DLD1 (cell line): Measurements from ENCODE around the gene DSCAML1.

Source experiments
- in situ Hi-C: cut with HindIII; loops from 2 replicates; pipeline ENCODE4 v1.10.0; 2017; ENCODE audit warnings: low sequenced_read_pairs

The DSCAML1 gene

GRCh38 chr11:117423046-117423575 lies 373.9 kb downstream of the DSCAML1 start:
- in situ Hi-C loops = loop anchor here (10.0 kb wide), 3 partner anchors 162 to 622 kb away; no protein-coding TSS in a partner anchor

GRCh38 chr11:117421476-117421875 lies 375.5 kb downstream of the DSCAML1 start:
- in situ Hi-C loops = loop anchor here (10.0 kb wide), 3 partner anchors 163 to 623 kb away; no protein-coding TSS in a partner anchor

GRCh38 chr11:117421041-117421440 lies 376.0 kb downstream of the DSCAML1 start:
- in situ Hi-C loops = loop anchor here (10.0 kb wide), 3 partner anchors 164 to 624 kb away; no protein-coding TSS in a partner anchor

GRCh38 chr11:117420598-117420997 lies 376.4 kb downstream of the DSCAML1 start:
- in situ Hi-C loops = loop anchor here (10.0 kb wide), 3 partner anchors 164 to 624 kb away; no protein-coding TSS in a partner anchor

GRCh38 chr11:117420143-117420485 lies 376.9 kb downstream of the DSCAML1 start:
- in situ Hi-C loops = loop anchor here (10.0 kb wide), 3 partner anchors 165 to 625 kb away; no protein-coding TSS in a partner anchor

GRCh38 chr11:117419482-117420142 lies 377.4 kb downstream of the DSCAML1 start:
- in situ Hi-C loops = loop anchor here (10.0 kb wide), 3 partner anchors 165 to 625 kb away; no protein-coding TSS in a partner anchor

GRCh38 chr11:117418737-117419481 lies 378.1 kb downstream of the DSCAML1 start:
- in situ Hi-C loops = no loop called here

GRCh38 chr11:117417856-117418255 lies 379.2 kb downstream of the DSCAML1 start:
- in situ Hi-C loops = no loop called here

- in situ Hi-C loops = no loop called here
These were observed 379.7 kb downstream of the DSCAML1 start for GRCh38 chr11:117417342-117417741.

GRCh38 chr11:117415358-117415896 lies 381.6 kb downstream of the DSCAML1 start:
- in situ Hi-C loops = no loop called here

GRCh38 chr11:117414724-117415123 lies 382.3 kb downstream of the DSCAML1 start:
- in situ Hi-C loops = no loop called here

GRCh38 chr11:117413616-117414015 lies 383.4 kb downstream of the DSCAML1 start:
- in situ Hi-C loops = no loop called here

GRCh38 chr11:117412653-117413275 lies 384.3 kb downstream of the DSCAML1 start:
- in situ Hi-C loops = no loop called here

- in situ Hi-C loops = no loop called here
These were observed 384.8 kb downstream of the DSCAML1 start for GRCh38 chr11:117412176-117412575.

- in situ Hi-C loops = no loop called here
These were observed 385.3 kb downstream of the DSCAML1 start for GRCh38 chr11:117411736-117412135.

GRCh38 chr11:117410861-117411710 lies 385.9 kb downstream of the DSCAML1 start:
- in situ Hi-C loops = no loop called here

- in situ Hi-C loops = no loop called here
These were observed 386.8 kb downstream of the DSCAML1 start for GRCh38 chr11:117410238-117410637.

GRCh38 chr11:117409511-117409910 lies 387.5 kb downstream of the DSCAML1 start:
- in situ Hi-C loops = no loop called here

- in situ Hi-C loops = no loop called here
These were observed 388.7 kb downstream of the DSCAML1 start for GRCh38 chr11:117408356-117408755.

- in situ Hi-C loops = no loop called here
These were observed 390.0 kb downstream of the DSCAML1 start for GRCh38 chr11:117407016-117407415.
